Kidney (tissue), 14 donors: ENCODE data around the gene CELF4. TPM values are rescaled to one million over a fixed set of nuclear protein-coding genes. Genes with fewer than 3 reads are reported as not detected.

Experiments used
- DNase-seq, 5 donors: peaks; one replicate each; pipeline ENCODE4 v3.0.0-alpha.2; 2013 to 2020
- FAIRE-seq: peaks from 2 replicates; lab custom pipeline; 2012; peaks lifted over from hg19 to GRCh38; lab: Jason Lieb, UNC
- H3K27ac ChIP-seq, 2 donors: one replicate each; pipeline ENCODE4 v1.7.0; 2013; ENCODE audit warnings: low read depth in 2 of 2, low read length in 2 of 2, inconsistent platforms in 1 of 2
- H3K27me3 ChIP-seq: one replicate; pipeline ENCODE4 v1.7.1; 2013; ENCODE audit warnings: low read length, inconsistent platforms; ENCODE audit not compliant: control insufficient read depth, insufficient read depth
- H3K36me3 ChIP-seq, 3 donors: one replicate each; pipeline versions ENCODE4 v1.7.0 to v1.7.1; 2013; ENCODE audit warnings: low read length in 3 of 3, control low read depth in 1 of 3, inconsistent platforms in 1 of 3; ENCODE audit not compliant: insufficient read depth in 3 of 3, control insufficient read depth in 2 of 3
- H3K4me1 ChIP-seq, 3 donors: one replicate each; pipeline versions ENCODE4 v1.7.0 to v1.7.1; 2013; ENCODE audit warnings: low read length in 3 of 3, inconsistent platforms in 1 of 3, low read depth in 1 of 3; ENCODE audit not compliant: control insufficient read depth in 2 of 3, insufficient read depth in 2 of 3
- H3K4me3 ChIP-seq, 3 donors: one replicate each; pipeline versions ENCODE4 v1.7.0 to v1.8.1; 2013; ENCODE audit warnings: low read length in 3 of 3, control low read depth in 1 of 3, inconsistent platforms in 1 of 3
- H3K9ac ChIP-seq, 3 donors: one replicate each; pipeline versions ENCODE4 v1.7.0 to v1.7.1; 2013; ENCODE audit warnings: low read length in 3 of 3, control low read depth in 1 of 3, inconsistent platforms in 1 of 3
- H3K9me3 ChIP-seq, 3 donors: one replicate each; pipeline versions ENCODE4 v1.7.0 to v1.7.1; 2013; ENCODE audit warnings: low read length in 3 of 3, control low read depth in 1 of 3, inconsistent platforms in 1 of 3; ENCODE audit not compliant: control insufficient read depth in 2 of 3, insufficient read depth in 1 of 3
- intact Hi-C: fragments of 100-400 bp; cut with DNase I; formaldehyde crosslinking; loops from one replicate; pipeline ENCODE4 v1.11.1; 2022
- polyA plus RNA-seq: library from polyadenylated mRNA; stranded (reverse); fragments of 350-450 nt; fragmentation: Illumina TruSeq; extraction: RNeasy Lipid Tissue Mini Kit (QIAGEN cat#74804); gene quantifications from one replicate; pipeline ENCODE4 v1.2.3, GENCODE V29; 2014; ENCODE audit warnings: low read depth, low replicate concordance; ENCODE audit not compliant: insufficient read depth
- total RNA-seq: library from RNA; stranded (reverse); fragmentation: NEBNext Ultra II Directional; extraction: Animal tissue kit (Norgen Biotek cat#: 25700); gene quantifications from one replicate; pipeline ENCODE4 v1.2.1, GENCODE V29; 2021
- TF ChIP-seq, protein P1 (sequence below): IDR thresholded peaks from 3 replicates; pipeline ENCODE4 v1.5.1; 2012; ENCODE audit warnings: mild to moderate bottlenecking, moderate library complexity, borderline replicate concordance; ENCODE audit not compliant: insufficient read depth; ENCODE audit errors: extremely low read depth
- donor health status: control.
- donor health status: control.
- donor health status: control.
- donor health status: control.
- donor health status: control.
- donor health status: DM: yes; HTN: yes; CAD: no.
- donor health status: Normal renal cell carcinoma (clear cell type).

CELF4 gene
- total and polyA plus RNA-seq, 2 donors from 2014 or later = 0.85 to 1.5 TPM

DNA sequence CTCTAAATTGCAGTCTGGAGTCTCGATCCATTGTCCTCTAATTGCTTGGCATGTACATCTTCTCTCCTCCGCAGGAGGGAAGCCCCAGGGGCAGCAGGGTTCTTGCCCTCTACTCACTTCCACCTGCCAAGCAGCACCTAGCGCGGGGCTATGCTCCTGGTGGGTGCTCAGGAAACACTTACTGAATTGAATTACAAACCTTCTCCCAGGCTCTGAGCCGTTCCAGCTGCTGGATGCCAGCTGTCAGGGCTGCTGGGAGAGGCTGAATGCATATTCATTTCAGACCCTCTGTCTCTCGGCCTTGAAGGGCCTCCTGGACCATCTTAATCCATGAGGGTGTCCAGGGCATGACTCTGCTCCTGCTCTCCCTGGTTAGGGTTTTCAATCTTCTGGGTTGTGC lies 94.0 kb downstream of the CELF4 start:
- Histone ChIP-seq H3K9me3 (no peaks in the 10 kb centered on the region), H3K4me3 (no peak overlapping the region), H3K9ac (no peak overlapping the region), H3K4me1 (no peaks in the 10 kb centered on the region), H3K36me3 (no peaks in the 10 kb centered on the region), H3K27me3 (no peaks in the 10 kb centered on the region), H3K27ac (no peak overlapping the region)
- intact Hi-C loops = no loop called here
- FAIRE-seq (no peak), DNase-seq (peak in 4 of 5 donors; percentile 71 to 81 (median 71))
- TF ChIP-seq, protein P1, sequence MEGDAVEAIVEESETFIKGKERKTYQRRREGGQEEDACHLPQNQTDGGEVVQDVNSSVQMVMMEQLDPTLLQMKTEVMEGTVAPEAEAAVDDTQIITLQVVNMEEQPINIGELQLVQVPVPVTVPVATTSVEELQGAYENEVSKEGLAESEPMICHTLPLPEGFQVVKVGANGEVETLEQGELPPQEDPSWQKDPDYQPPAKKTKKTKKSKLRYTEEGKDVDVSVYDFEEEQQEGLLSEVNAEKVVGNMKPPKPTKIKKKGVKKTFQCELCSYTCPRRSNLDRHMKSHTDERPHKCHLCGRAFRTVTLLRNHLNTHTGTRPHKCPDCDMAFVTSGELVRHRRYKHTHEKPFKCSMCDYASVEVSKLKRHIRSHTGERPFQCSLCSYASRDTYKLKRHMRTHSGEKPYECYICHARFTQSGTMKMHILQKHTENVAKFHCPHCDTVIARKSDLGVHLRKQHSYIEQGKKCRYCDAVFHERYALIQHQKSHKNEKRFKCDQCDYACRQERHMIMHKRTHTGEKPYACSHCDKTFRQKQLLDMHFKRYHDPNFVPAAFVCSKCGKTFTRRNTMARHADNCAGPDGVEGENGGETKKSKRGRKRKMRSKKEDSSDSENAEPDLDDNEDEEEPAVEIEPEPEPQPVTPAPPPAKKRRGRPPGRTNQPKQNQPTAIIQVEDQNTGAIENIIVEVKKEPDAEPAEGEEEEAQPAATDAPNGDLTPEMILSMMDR = no peak

GRCh38 chr18:37470986-37471385 lies 94.6 kb downstream of the CELF4 start:
- intact Hi-C loops = no loop called here
- Histone ChIP-seq H3K9me3 (no peaks in the 10 kb centered on the region), H3K36me3 (no peaks in the 10 kb centered on the region), H3K4me1 (no peaks in the 10 kb centered on the region), H3K27me3 (no peaks in the 10 kb centered on the region), H3K4me3 (no peak overlapping the region), H3K27ac (no peak overlapping the region), H3K9ac (no peak overlapping the region)
- FAIRE-seq = no peak
- TF ChIP-seq, protein P1 = no peak
- no peak for DNase-seq

DNA sequence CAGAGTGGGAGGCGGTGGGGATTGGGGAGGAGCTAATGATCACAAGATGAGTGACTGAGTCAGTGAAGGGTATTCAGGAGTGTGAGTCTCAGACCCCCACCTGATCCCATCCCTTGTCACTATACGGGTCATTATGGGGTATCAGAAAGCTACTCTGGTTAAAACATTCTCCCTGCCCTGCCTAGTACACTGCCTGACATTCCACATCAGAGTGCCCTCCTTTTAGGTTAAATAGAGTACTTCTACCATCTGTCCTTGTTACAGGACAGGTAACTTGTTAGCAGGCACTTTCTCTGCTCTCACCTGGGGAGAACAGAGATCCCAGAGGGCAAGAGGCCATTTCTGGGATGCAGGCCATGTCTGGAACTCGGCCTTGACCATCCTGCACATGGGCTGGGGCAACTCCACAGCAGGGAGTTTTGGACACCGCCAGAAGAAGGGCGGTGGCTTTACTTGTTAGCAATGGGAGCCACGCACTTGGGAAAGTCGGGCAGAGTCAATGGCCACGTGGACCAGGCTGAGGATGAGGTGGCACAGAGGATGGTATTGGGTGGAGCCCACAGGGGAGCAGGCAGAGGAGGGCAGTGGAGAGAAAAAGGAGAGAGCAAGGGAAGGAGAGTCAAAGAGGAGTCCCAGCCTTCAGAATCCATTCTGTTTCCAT lies 98.5 kb downstream of the CELF4 start:
- TF ChIP-seq, protein P1 = no peak
- intact Hi-C loops = no loop called here

More for the DNA sequence above, 98.5 kb downstream of the CELF4 start:
- Histone ChIP-seq H3K36me3 (no peaks in the 10 kb centered on the region), H3K9me3 (no peaks in the 10 kb centered on the region), H3K9ac (no peak overlapping the region), H3K4me1 (peaks cover 0 to 3% (median 0%) of the 10 kb centered on the region in 3 donors), H3K27ac (no peak overlapping the region), H3K4me3 (no peak overlapping the region), H3K27me3 (no peaks in the 10 kb centered on the region)
- DNase-seq (no peak), FAIRE-seq (no peak)
